ENCODE results near the gene CFC1.
"Not testable (repeated sequence)": the region's sequence is repeated elsewhere in the genome, so short reads cannot be mapped to it uniquely, and the experiment has no call there.

CFC1 gene

DNA sequence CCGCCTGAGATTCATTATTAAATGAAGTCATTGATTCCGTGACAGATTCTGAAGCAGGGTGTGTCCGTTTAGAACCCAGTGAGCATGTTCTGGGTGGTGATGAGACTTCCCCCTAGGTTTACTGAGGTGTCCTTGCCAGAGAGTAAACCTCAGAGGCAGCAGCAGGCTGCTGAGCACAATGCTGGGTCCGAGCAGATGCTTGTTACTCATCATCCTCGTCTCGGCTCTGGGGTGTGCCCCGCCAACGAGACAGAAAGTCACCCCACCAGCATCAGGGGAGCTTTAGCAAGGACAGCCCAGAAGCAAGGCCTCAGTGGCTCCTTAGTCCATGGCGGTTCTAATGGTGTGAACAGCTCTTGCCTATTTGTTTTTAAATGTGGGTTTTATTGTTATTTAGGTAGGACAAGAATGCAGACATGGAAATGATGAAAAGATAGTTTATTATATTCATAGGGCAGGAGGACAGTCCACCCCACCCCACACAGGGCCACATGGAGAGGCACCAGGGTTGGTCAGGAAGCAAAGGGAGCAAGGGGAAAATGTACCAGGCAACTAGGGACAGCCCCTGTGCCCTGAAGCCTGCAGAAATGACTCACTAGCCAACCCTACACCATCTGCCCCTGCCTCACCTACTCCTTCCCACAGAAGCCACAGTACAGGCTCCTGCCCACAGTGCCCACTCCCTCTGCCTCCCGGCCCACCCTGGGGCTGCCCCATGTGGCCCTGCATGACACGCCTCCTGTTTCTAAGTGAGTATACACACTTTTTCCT, 10.5 kb downstream of the CFC1 start:
- not testable (repeated sequence) for DNase-seq (ENCODE audit: low read depth); H3K4me3 ChIP-seq (ENCODE audit: low read depth, low read length)

- DNase-seq (ENCODE audit: low read depth); H3K4me3 ChIP-seq (ENCODE audit: low read depth, low read length): not testable (repeated sequence)
Measured at GRCh38 chr2:130584726-130585125, 14.6 kb downstream of the CFC1 start.

GRCh38 chr2:130583582-130583981, 15.8 kb downstream of the CFC1 start:
- not testable (repeated sequence) for H3K4me3 ChIP-seq (ENCODE audit: low read depth, low read length); DNase-seq (ENCODE audit: low read depth)

DNA sequence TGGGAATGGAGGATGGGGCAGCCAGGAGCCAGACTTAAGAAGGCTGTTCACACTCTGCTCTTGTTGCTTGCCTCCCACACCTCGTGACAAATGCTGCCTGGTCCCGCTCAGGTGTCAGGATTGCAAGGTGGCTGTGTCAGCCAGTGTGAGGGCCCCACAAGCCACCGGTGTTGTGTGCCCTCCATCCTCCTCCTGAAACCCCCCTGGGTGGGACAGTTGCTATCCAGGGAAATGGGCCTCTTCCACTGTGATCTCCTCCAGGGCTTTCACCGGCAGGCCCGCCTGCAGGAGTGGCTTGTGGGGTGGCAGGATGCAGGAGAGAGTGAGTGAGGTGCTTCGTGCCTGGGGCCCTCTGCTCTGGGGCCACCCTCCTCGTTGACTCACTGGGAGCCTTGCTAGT, 16.4 kb downstream of the CFC1 start:
- not testable (repeated sequence) for DNase-seq (ENCODE audit: low read depth); H3K4me3 ChIP-seq (ENCODE audit: low read depth, low read length)

- H3K4me3 ChIP-seq (ENCODE audit: low read depth, low read length); DNase-seq (ENCODE audit: low read depth): not testable (repeated sequence)
Measured at GRCh38 chr2:130581491-130581890, 17.9 kb downstream of the CFC1 start.

DNA sequence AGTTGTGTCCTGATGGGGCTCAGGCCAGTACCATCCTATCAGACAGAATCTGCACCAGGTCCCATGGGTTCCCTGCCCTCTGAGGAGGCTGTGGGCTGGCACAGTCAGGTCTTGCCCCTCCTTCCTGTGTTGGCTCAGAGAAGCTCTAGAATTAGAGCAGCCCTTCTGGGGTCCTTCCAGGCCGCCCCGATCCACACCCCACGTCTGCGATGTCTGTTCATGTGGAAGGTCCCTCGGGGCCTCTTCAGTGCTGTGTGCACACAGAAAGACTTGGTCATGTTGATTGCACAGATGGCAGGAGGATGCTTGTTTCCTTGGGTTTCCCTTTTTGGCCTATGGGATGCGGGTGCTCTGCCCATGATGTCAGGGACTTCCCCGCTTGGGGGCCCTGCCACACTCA, 20.3 kb downstream of the CFC1 start:
- H3K4me3 ChIP-seq (ENCODE audit: low read depth, low read length); DNase-seq (ENCODE audit: low read depth): not testable (repeated sequence)

DNA sequence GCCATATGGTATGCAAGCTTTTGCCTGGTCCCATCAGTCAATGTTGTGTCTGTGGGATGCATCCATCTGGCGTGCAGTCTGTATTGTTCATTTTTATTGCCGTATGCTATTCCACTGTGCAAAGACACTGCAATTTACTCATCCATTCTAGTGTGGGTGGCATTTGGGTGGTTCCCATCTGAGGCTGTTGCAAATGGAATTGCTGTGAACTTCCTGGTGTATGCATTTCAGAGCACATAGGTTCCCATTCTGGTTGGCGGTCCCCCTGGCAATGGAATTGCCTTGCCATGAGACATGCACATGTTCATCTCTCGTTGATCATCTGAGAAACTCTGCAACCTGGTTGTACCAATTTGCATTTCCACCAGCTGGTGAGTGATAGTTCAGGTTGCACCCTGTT, 21.8 kb downstream of the CFC1 start:
- H3K4me3 ChIP-seq (ENCODE audit: low read depth, low read length); DNase-seq (ENCODE audit: low read depth): not testable (repeated sequence)

DNA sequence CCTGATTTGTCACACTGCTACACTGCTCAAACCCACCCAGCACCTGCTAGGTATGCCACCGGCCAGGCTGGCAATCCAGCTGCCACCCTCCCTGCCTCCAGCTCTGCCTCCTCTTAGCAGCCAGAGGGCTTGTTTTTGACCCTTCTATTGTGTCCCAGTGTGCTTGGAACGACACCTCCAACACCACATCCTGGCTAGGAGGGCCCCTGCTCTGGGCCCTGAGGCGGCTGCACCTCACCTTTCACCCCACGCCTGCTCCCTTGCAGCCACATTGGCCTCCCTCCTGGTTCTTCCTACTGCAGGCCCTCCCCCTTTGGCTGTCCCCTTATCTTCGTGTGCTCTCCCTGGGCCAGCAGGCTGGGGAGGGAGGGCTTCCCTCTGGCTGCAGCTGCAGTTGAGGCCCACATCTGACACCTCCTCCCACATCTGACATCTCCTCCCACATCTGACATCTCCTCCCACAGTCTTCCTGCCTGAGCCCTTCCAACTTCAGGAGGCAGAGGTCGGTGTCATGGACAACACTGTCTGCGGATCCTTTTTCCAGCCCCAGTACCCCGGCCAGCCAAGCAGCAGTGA, 23.1 kb downstream of the CFC1 start:
- not testable (repeated sequence) for DNase-seq (ENCODE audit: low read depth); H3K4me3 ChIP-seq (ENCODE audit: low read depth, low read length)

DNA sequence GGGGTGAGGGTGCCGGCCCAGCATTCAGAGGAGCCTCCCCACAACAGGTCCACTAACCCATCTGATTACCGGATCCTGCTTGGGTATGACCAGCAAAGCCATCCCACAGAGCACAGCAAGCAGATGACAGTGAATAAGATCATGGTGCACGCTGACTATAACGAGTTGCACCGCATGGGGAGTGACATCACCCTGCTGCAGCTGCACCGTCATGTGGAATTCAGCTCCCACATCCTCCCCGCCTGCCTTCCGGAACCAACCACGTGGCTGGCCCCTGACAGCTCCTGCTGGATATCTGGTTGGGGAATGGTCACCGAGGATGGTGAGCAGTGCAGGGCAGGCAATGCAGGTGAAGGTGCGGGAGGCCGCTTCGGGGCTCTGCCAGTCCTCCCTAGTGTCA, 25.1 kb downstream of the CFC1 start:
- not testable (repeated sequence) for H3K4me3 ChIP-seq (ENCODE audit: low read depth, low read length); DNase-seq (ENCODE audit: low read depth)

DNA sequence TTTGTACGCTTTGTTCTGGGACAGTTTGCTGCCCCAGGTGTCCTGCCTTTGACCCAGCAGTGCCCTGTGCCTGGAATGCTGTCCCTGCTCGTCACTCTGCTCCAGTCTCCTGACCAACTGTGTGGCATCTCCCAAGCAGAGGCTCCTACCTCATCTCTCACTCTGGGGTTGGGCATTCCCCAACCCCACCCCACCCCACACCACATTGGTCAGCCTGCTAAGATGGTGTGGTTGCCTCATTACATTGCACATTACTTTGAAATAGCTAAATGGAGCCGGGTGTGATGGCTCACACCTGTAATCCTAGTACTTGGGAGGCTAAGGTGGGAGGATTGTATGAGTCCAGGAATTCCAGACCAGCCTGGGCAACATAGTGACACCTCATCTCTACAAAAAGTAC, 27.4 kb downstream of the CFC1 start:
- not testable (repeated sequence) for H3K4me3 ChIP-seq (ENCODE audit: low read depth, low read length); DNase-seq (ENCODE audit: low read depth)

- not testable (repeated sequence) for DNase-seq (ENCODE audit: low read depth); H3K4me3 ChIP-seq (ENCODE audit: low read depth, low read length)
Measured at GRCh38 chr2:130566165-130566564, 33.2 kb downstream of the CFC1 start.

- H3K4me3 ChIP-seq (ENCODE audit: low read depth, low read length); DNase-seq (ENCODE audit: low read depth): not testable (repeated sequence)
Measured at GRCh38 chr2:130556441-130556840, 42.9 kb downstream of the CFC1 start.

DNA sequence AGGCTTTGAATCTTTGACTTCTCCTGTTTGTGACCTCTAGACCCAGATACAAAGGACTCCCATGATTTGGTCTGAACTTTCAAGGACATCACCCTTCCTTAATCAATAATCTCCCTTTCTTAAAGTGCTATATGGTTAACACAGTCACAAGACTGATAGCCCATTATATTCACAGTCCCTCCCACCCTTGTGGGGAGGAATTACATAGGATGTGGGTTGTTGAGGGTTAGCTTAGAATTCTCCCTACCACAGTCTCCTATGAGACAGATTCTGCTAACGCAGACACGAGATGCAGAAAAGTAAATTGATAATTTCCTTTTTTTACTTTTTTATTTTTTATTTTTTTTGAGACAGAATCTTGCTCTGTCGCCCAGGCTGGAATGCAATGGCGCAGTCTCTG, 45.2 kb downstream of the CFC1 start:
- DNase-seq (ENCODE audit: low read depth); H3K4me3 ChIP-seq (ENCODE audit: low read depth, low read length): not testable (repeated sequence)

DNA sequence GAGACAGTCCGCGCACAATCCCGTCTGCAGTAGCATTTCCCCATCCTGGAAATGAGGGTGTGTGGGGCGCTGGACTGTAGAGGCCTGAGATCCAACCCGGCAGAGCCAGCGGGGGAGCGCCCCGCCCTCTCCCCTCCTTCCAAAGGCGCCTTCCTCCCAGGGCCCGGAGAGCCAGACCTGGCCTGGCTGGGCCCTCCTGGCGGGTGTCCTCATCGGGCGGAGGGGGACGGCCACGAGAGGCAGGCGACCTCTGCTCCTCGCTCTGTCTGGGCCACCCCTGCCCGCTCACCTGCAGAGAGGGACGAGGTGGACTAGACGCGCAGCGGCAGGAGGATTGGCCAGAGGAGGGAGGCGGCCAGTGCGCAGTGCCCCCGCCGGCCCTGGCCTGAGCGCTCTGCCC, 49.9 kb downstream of the CFC1 start:
- not testable (repeated sequence) for DNase-seq (ENCODE audit: low read depth); H3K4me3 ChIP-seq (ENCODE audit: low read depth, low read length)

DNA sequence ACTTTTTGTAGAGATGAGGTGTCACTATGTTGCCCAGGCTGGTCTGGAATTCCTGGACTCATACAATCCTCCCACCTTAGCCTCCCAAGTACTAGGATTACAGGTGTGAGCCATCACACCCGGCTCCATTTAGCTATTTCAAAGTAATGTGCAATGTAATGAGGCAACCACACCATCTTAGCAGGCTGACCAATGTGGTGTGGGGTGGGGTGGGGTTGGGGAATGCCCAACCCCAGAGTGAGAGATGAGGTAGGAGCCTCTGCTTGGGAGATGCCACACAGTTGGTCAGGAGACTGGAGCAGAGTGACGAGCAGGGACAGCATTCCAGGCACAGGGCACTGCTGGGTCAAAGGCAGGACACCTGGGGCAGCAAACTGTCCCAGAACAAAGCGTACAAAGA, 51.0 kb downstream of the CFC1 start:
- H3K4me3 ChIP-seq (ENCODE audit: low read depth, low read length); DNase-seq (ENCODE audit: low read depth): not testable (repeated sequence)

- H3K4me3 ChIP-seq (ENCODE audit: low read depth, low read length); DNase-seq (ENCODE audit: low read depth): not testable (repeated sequence)
Measured at GRCh38 chr2:130544978-130545377, 54.4 kb downstream of the CFC1 start.

- H3K4me3 ChIP-seq (ENCODE audit: low read depth, low read length); DNase-seq (ENCODE audit: low read depth): not testable (repeated sequence)
Measured at GRCh38 chr2:130543785-130544528, 55.4 kb downstream of the CFC1 start.

- not testable (repeated sequence) for DNase-seq (ENCODE audit: low read depth); H3K4me3 ChIP-seq (ENCODE audit: low read depth, low read length)
Measured at GRCh38 chr2:130542789-130543188, 56.6 kb downstream of the CFC1 start.

Measured in GM12865 (cell line).